Right lobe of liver (tissue), 6 donors: ENCODE results near the gene GSG1L. TPM values are rescaled to one million over a fixed set of nuclear protein-coding genes. Genes with fewer than 3 reads are reported as not detected.

ENCODE experiments used
- ATAC-seq, 4 donors: fragments of 200-7000 bp; cut with Tn5 transposase; one replicate each; pipeline ENCODE4 v1.9.1; 2020; ENCODE audit warnings: mild to moderate bottlenecking in 4 of 4, moderate library complexity in 4 of 4
- DNase-seq, 3 donors: peaks; one replicate each; pipeline ENCODE4 v3.0.0-alpha.2; 2020
- H3K27ac ChIP-seq, 3 donors: fragments of 200-600 bp; one replicate each; pipeline ENCODE4 v1.8.0; 2022
- H3K27me3 ChIP-seq, 2 donors: fragments of 200-600 bp; one replicate each; pipeline ENCODE4 v1.8.0; 2022
- H3K36me3 ChIP-seq, 4 donors: fragments of 200-600 bp; sonication (generic) in 1 of 4; one replicate each; pipeline versions ENCODE4 v1.5.1 to v1.8.0; 2017 to 2022; ENCODE audit warnings: control low read depth in 1 of 4
- H3K4me1 ChIP-seq, 4 donors: fragments of 200-600 bp; sonication (generic) in 1 of 4; one replicate each; pipeline versions ENCODE4 v1.5.1 to v1.8.0; 2017 to 2022; ENCODE audit warnings: control low read depth in 1 of 4
- H3K4me3 ChIP-seq, 3 donors: fragments of 200-600 bp; one replicate each; pipeline ENCODE4 v1.8.0; 2022
- H3K9me3 ChIP-seq, 4 donors: fragments of 200-600 bp; sonication (generic) in 1 of 4; one replicate each; pipeline versions ENCODE4 v1.5.1 to v1.8.0; 2017 to 2022; ENCODE audit warnings: control low read depth in 1 of 4
- CTCF ChIP-seq, 4 donors: fragments of 200-600 bp in 3 of 4; fragments of 450-650 bp in 1 of 4; IDR thresholded peaks; one replicate each; pipeline versions ENCODE4 v1.5.1 to v1.8.0; 2016 to 2022; ENCODE audit warnings: antibody characterized with exemption in 4 of 4, mild to moderate bottlenecking in 2 of 4
- POLR2A ChIP-seq: fragments of 450-650 bp; IDR thresholded peaks from one replicate; pipeline ENCODE4 v1.6.1; 2017; ENCODE audit warnings: antibody characterized with exemption, mild to moderate bottlenecking
- WGBS: methylation state at CpG from one replicate; pipeline ENCODE4 v1.1.6; 2018; ENCODE audit warnings: low coverage, low lambda C conversion rate; ENCODE audit not compliant: insufficient coverage; ENCODE audit errors: missing lambda C conversion rate; 5-methylcytosine and 5-hydroxymethylcytosine counted together
- intact Hi-C, 2 donors: fragments of 100-400 bp; cut with DNase I; formaldehyde crosslinking; loops; one replicate each; pipeline versions ENCODE4 v1.11.2 to v1.14.1; 2022
- total RNA-seq, 6 experiments: library from RNA; depleted of rRNA in 2 of 6; stranded (reverse); fragments of >200 nt in 2 of 6; fragmentation: NEBNext Ultra II Directional in 3 of 6; extraction: Animal tissue kit (Norgen Biotek cat#: 25700) in 3 of 6; gene quantifications; one replicate each; pipeline versions ENCODE4 v1.1.0 to v1.2.4, GENCODE V29; 2016 to 2023
- donor health status: DM: no; HTN: yes; CAD: no.
- donor health status: DM: no; HTN: no; CAD: no.
- donor health status: DM: no; HTN: no; CAD: no.
- donor health status: DM: no; HTN: yes; CAD: no.
- donor health status: DM: no; HTN: yes; CAD: no.

The GSG1L gene
- total RNA-seq, 6 experiments from 2014 or later, result 0.33 TPM; not detected in 5

GRCh38 chr16:27762441-27762840, 301.1 kb downstream of the GSG1L start:
- no peaks in the 10 kb centered on the region for H3K36me3 ChIP-seq
- no CpG with 5 or more reads among the region's 3 CpGs for WGBS
- DNase-seq (no peak), ATAC-seq (no peak)
- H3K4me3 ChIP-seq, result no peak overlapping the region
- TF ChIP-seq POLR2A (no peak), CTCF (IDR thresholded peaks at IDR 0.05) (no peak)
- H3K9me3 ChIP-seq, result no peaks in the 10 kb centered on the region
- intact Hi-C loops, result no loop called here
- H3K4me1 ChIP-seq, result no peaks in the 10 kb centered on the region
- no peak overlapping the region for H3K27ac ChIP-seq
- H3K27me3 ChIP-seq, result no peaks in the 10 kb centered on the region

DNA sequence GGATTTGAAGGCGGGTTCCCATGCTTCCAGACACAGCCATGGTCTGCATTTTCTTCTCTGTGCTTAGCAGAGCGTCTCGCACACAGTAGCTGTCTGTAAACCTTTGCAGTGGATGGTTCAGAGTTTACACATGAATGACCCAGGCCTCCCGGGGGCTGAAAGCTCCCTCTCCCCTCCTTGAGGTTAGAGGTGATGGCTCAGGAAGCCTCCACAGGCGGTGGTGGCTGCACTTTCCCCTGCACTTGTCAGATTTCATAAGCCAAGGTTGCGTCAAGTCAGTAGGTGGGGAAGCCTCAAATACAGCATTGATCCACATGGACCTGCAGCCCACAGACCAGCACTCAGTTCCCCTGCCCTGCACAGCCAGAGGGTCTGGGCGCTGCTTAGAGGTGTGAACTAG, 301.7 kb downstream of the GSG1L start:
- TF ChIP-seq POLR2A, result no peak
- TF ChIP-seq CTCF (IDR thresholded peaks at IDR 0.05), result no peak
- H3K27ac ChIP-seq, result no peak overlapping the region
- H3K4me3 ChIP-seq, result no peak overlapping the region
- H3K27me3 ChIP-seq, result no peaks in the 10 kb centered on the region
- intact Hi-C loops, result no loop called here
- no peaks in the 10 kb centered on the region for H3K4me1 ChIP-seq
- H3K9me3 ChIP-seq, result no peaks in the 10 kb centered on the region
- H3K36me3 ChIP-seq, result no peaks in the 10 kb centered on the region
- DNase-seq, result no peak
- no peak for ATAC-seq
- WGBS, result 74% methylated on average over 4 of the region's 7 CpGs

- intact Hi-C loops, result no loop called here
Measured at GRCh38 chr16:27760789-27761176, 302.7 kb downstream of the GSG1L start.

DNA sequence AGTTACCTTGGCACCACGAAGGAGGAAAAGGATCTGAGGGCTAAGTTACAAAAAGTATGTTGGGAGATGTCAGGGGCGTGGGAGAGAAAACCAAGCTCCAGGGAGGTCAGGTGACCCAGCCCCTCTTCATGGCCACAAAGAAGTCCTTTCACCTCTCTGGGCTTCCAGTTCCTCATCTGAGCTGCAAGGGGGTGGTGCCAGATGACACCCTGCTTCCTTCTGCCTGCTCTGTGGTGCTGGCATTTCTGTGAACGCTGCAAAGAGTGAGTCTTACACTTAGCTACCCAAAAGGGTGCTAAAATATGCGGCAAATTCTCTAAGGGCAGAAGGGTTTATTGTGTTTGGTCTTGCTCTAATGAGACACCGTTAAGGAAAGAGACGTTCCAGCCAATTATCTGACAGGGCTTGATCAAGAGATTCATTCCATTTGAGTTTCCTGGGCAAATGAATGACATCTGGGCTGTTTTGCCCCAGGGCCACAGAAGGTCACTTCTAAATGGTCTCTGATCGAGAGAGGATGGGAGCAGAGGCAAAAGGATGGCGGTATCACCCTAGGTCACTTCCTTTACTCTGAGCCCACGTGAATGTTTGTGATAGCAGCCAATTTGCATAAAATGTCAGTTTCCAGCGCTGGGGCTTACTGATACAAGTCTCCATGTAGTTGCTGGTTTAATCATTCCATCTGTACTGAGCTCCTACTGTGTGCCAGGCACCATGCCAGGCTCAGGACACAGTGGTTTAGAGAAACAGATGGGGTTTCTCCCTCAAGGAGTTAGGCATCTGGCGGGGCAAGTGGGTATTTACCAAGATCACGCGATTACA, 303.3 kb downstream of the GSG1L start:
- ATAC-seq, result peak in 3 of 4 donors; percentile 17 to 45 (median 28)
- Histone ChIP-seq H3K27ac (no peak overlapping the region), H3K9me3 (no peaks in the 10 kb centered on the region), H3K27me3 (no peaks in the 10 kb centered on the region), H3K36me3 (no peaks in the 10 kb centered on the region), H3K4me1 (no peaks in the 10 kb centered on the region), H3K4me3 (no peak overlapping the region)
- intact Hi-C loops, result no loop called here
- TF ChIP-seq CTCF (IDR thresholded peaks at IDR 0.05), result no peak
- 72% methylated on average over 9 of the region's 13 CpGs for WGBS
- DNase-seq, result no peak

More at GRCh38 chr16:27760789-27761176, 302.7 kb downstream of the GSG1L start:
- Histone ChIP-seq H3K4me3 (no peak overlapping the region), H3K27me3 (no peaks in the 10 kb centered on the region), H3K27ac (no peak overlapping the region), H3K9me3 (no peaks in the 10 kb centered on the region), H3K36me3 (no peaks in the 10 kb centered on the region), H3K4me1 (no peaks in the 10 kb centered on the region)
- WGBS, result no CpG with 5 or more reads among the region's 4 CpGs
- no peak for DNase-seq
- ATAC-seq, result no peak
- no peak for TF ChIP-seq POLR2A

GRCh38 chr16:27759301-27759871, 304.1 kb downstream of the GSG1L start:
- WGBS, result 83% methylated on average over 2 of the region's 9 CpGs

More at GRCh38 chr16:27759301-27759871, 304.1 kb downstream of the GSG1L start:
- H3K27me3 ChIP-seq, result no peaks in the 10 kb centered on the region
- ATAC-seq (no peak), DNase-seq (no peak)
- H3K4me3 ChIP-seq, result no peak overlapping the region
- H3K9me3 ChIP-seq, result no peaks in the 10 kb centered on the region
- intact Hi-C loops, result no loop called here
- no peaks in the 10 kb centered on the region for H3K36me3 ChIP-seq
- TF ChIP-seq POLR2A (no peak), CTCF (IDR thresholded peaks at IDR 0.05) (no peak)
- H3K27ac ChIP-seq, result no peak overlapping the region
- H3K4me1 ChIP-seq, result no peaks in the 10 kb centered on the region
